ENCODE data around the gene POLD3. TPM values are rescaled to one million over a fixed set of nuclear protein-coding genes. Genes with fewer than 3 reads are reported as not detected.
A peak's percentile ranks its signal among the peaks of the same experiment; 100 is the strongest.

The POLD3 gene
- total RNA-seq, 4 donors from 2014 or later = 9.7 to 17.5 (median 12.1) TPM

DNA sequence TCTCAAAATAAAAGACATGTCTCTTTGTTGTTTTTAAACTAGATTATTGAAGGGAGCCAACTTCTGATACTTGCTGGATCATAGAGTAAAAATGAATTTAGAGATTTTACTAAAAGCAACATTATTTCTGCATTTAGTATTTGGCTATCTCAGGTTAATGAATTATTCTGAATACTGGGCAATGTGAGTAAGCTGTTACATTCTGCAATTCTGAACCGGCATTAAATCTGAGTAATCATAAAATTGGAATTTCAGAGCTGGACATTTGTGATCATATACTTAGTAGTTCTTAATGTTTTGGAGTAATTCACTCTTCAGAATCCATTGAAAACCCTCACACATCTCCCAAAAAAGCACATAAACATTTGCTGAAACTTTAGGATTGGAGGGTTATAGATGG, 11.5 kb downstream of the POLD3 start:
- no peak for DNase-seq (ENCODE audit: low spot score)
- ATAC-seq (ENCODE audit: low FRiP score) = no peak

DNA sequence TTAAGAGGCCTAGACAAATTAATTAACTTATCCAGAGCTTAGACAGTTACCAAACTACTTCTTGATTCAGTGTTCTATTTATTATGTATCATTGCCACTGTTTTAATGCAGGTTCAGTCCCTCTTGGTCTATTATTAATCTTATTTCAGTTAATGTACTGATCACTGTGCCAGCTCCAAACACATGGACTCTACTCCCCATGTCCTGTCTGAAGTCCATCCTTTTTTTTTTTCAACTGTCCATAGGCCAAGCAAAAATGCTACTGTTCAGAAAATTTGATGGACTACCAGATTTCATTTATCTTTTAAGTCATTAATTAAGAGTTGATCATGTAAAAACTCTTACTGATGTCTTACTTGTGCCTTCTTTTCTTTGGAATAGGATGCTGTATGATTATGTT, 11.9 kb downstream of the POLD3 start:
- TF ChIP-seq, protein P1, sequence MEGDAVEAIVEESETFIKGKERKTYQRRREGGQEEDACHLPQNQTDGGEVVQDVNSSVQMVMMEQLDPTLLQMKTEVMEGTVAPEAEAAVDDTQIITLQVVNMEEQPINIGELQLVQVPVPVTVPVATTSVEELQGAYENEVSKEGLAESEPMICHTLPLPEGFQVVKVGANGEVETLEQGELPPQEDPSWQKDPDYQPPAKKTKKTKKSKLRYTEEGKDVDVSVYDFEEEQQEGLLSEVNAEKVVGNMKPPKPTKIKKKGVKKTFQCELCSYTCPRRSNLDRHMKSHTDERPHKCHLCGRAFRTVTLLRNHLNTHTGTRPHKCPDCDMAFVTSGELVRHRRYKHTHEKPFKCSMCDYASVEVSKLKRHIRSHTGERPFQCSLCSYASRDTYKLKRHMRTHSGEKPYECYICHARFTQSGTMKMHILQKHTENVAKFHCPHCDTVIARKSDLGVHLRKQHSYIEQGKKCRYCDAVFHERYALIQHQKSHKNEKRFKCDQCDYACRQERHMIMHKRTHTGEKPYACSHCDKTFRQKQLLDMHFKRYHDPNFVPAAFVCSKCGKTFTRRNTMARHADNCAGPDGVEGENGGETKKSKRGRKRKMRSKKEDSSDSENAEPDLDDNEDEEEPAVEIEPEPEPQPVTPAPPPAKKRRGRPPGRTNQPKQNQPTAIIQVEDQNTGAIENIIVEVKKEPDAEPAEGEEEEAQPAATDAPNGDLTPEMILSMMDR (IDR thresholded peaks at IDR 0.05) = no peak
- ATAC-seq (ENCODE audit: low FRiP score) (no peak), DNase-seq (ENCODE audit: low spot score) (no peak)

More for the DNA sequence above, 11.5 kb downstream of the POLD3 start:
- TF ChIP-seq, protein P1 (IDR thresholded peaks at IDR 0.05) = no peak

DNA sequence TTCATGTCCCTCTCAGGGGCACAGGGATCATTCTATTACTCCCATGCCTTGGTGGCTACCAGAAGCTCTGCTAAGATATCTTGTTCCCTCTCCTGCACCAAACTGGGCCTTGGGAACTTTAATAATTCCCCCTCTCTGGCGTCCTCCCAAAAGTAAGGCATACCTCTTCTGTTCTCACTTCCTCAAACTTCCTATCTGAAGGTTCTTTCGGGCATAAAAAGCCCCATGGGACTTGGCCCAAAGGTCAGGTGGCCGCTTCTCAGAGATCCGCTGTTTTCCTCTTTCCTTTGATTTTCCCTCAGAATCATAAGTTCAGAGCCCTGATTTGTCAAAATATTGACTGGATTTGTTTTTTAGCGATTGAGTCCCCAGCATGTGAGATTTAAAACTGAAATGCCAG, 13.0 kb downstream of the POLD3 start:
- TF ChIP-seq, protein P1 (IDR thresholded peaks at IDR 0.05) = no peak
- ATAC-seq (ENCODE audit: low FRiP score) (no peak), DNase-seq (ENCODE audit: low spot score) (no peak)

DNA sequence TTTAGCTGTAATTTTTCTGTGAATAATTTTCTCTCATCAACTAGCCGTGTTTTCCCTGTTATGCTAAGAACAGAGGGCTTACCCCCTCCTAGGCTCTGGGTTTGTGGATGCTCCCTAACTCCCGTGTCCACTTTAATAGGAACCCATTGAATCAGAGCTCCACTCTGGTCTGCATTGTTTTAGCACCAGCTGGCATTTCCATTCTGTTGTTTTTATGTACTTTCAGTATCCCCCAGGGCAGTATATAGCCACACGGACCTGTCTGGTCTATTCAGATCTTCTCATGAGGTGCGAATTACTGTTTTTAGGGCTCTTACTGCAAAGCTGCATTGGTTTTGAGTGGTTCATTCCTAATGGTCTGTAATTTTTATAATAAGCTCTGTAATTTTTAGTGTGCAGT, 16.0 kb downstream of the POLD3 start:
- DNase-seq (ENCODE audit: low spot score) (no peak), ATAC-seq (ENCODE audit: low FRiP score) (no peak)
- TF ChIP-seq, protein P1 (IDR thresholded peaks at IDR 0.05) = no peak

DNA sequence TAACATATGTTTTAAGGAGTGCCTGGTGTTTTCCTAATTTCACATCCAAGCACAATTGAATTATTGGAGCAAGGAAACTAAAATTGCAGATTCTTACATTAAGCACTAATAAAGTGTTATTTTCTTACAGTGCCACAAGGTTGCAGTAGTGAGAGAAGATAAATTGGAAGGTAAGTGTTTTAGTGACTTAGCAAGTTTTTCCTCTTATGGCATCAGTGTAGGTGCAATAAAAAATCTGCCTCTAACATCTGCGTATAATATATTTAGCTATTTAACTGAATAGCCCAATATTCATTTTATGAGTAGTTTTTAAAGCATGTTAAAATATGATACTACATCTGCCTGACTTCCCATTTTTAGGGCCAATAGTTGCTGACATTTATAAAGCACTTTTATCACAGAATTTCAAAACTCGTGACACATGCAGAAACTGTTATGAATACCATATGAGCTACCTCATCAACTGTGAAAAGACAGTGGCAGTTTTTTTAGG, 19.0 kb downstream of the POLD3 start:
- peak; percentile 92 for ATAC-seq (ENCODE audit: low FRiP score)
- no peak for DNase-seq (ENCODE audit: low spot score)
- TF ChIP-seq, protein P1 (IDR thresholded peaks at IDR 0.05) = no peak

DNA sequence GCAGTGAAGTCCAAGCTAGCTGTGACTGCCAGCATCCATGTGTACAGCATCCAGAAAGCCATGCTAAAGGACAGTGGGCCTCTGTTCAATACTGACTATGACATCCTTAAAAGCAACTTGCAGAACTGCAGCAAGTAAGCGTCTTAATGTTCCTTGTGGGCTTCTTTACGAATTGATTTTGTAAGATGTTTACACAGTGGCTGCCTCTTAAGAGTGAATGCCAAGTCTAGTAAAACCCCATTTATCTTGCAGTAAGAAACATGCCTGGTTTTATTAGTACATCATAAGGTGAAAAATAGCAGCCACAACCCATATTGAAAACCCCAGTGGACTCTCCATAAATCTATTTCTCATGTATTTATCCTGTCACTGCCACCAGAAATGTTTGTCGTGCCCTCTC, 20.5 kb downstream of the POLD3 start:
- TF ChIP-seq, protein P1 (IDR thresholded peaks at IDR 0.05) = no peak
- DNase-seq (ENCODE audit: low spot score) = no peak
- no peak for ATAC-seq (ENCODE audit: low FRiP score)

DNA sequence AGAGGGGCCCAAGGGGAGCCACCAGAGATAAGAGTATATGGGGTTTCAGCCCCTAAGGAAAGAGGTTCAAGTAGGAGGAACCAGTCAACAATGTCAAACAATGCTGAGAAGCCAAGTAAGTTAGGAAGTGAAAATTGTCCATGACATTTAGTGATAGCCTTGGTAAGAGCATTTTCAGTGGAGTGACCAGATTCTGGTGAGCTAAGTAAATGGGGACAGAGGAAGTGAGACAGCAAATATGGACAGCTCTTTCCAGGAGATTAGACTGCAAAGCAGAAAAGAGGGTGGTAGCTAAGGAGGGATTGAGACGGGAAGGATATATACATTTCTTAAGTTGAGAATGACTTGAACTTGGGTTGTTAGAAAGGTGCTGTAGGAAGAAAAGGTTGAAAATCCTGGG, 22.9 kb downstream of the POLD3 start:
- ATAC-seq (ENCODE audit: low FRiP score) = no peak

More for the DNA sequence above, 22.9 kb downstream of the POLD3 start:
- DNase-seq (ENCODE audit: low spot score) = no peak
- TF ChIP-seq, protein P1 (IDR thresholded peaks at IDR 0.05) = no peak

All from omental fat pad (tissue), 4 donors.